BJ (cell line): Measurements from ENCODE around the gene PCDHA4. TPM values are rescaled to one million over a fixed set of nuclear protein-coding genes. Genes with fewer than 3 reads are reported as not detected.

Experiments used
- CTCF ChIA-PET: fragments of 350-600 bp; formaldehyde crosslinking; extraction: SDS; loops from one replicate; lab custom pipeline; 2021; ENCODE audit warnings: antibody characterized with exemption, inconsistent platforms; lab: Yijun Ruan, JAX
- POLR2A ChIA-PET: fragments of 300-600 bp; sonication (Branson Sonifier 250); formaldehyde crosslinking; extraction: SDS; loops from one replicate; lab custom pipeline; 2021; ENCODE audit warnings: antibody characterized with exemption; lab: Charles Lee
- DNase-seq: peaks from one replicate; pipeline ENCODE4 v3.0.0-alpha.2; 2011; ENCODE audit warnings: low read depth
- H3K27me3 ChIP-seq: 2 replicates; pipeline ENCODE4 v1.6.0; 2011; ENCODE audit warnings: low read length; ENCODE audit not compliant: control insufficient read depth, insufficient read depth
- H3K36me3 ChIP-seq: 2 replicates; pipeline ENCODE4 v1.5.1; 2011; ENCODE audit warnings: low read length; ENCODE audit not compliant: control insufficient read depth, insufficient read depth
- H3K4me3 ChIP-seq: 2 replicates; pipeline ENCODE4 v1.5.1; 2011; ENCODE audit warnings: low read depth, mild to moderate bottlenecking, control low read depth, low read length
- polyA plus RNA-seq: library from polyadenylated mRNA; depleted of rRNA; stranded (reverse); fragments of >200 nt; gene quantifications from 2 replicates; pipeline ENCODE4 v1.2.3, GENCODE V29; 2011; rRNA removed
- TF ChIP-seq, protein P1 (sequence below): IDR thresholded peaks from 2 replicates; pipeline ENCODE4 v1.5.1; 2011; ENCODE audit warnings: low read depth, mild to moderate bottlenecking, control low read depth, inconsistent platforms, low read length, moderate library complexity; ENCODE audit not compliant: insufficient read depth

PCDHA4 gene
- polyA plus RNA-seq, 1 experiment, result 0.25 TPM

DNA sequence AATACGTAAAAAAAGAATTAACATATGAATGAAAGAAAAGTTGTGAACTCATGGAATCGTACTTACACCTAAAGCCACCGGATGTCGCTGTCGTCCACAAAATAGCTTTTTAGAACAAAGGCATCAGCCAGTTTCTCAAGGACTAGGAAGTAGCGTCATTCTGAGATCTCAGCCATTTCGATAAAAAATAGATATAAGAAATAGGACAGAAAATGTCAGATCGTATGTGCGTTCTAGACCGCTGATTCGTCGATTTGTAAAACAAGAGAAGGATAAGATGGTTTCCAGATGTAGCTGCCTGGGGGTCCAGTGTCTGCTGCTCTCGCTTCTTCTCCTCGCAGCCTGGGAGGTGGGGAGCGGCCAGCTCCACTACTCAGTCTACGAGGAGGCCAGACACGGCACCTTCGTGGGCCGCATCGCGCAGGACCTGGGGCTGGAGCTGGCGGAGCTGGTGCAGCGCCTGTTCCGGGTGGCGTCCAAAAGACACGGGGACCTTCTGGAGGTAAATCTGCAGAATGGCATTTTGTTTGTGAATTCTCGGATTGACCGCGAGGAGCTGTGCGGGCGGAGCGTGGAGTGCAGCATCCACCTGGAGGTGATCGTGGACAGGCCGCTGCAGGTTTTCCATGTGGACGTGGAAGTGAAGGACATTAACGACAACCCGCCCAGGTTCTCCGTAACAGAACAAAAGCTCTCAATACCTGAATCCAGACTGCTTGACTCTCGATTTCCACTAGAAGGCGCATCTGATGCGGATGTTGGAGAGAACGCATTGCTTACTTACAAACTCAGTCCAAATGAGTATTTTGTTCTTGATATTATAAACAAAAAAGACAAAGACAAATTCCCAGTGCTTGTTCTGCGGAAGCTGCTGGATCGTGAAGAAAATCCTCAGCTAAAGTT lies 49.2 kb downstream of the PCDHA4 start, which contains the start of gene PCDHA10:
Gene PCDHA10 (plus strand): TSS at position 126 of the 903 bp plus-strand sequence. CDS start 152 bp downstream, at position 278.
- CTCF ChIA-PET, result interaction anchor here (0.6 to 0.9 kb wide), 2 partner anchors 14 to 1676 kb away, joined by 3 read pairs; no protein-coding TSS in a partner anchor
- no peak within 1 kb of the TSS for H3K4me3 ChIP-seq
- H3K27me3 ChIP-seq, result no peaks in the 10 kb centered on the region
- POLR2A ChIA-PET, result no interaction called here
- H3K36me3 ChIP-seq, result no peaks in the 10 kb centered on the region
- no peak for DNase-seq
- TF ChIP-seq, protein P1, sequence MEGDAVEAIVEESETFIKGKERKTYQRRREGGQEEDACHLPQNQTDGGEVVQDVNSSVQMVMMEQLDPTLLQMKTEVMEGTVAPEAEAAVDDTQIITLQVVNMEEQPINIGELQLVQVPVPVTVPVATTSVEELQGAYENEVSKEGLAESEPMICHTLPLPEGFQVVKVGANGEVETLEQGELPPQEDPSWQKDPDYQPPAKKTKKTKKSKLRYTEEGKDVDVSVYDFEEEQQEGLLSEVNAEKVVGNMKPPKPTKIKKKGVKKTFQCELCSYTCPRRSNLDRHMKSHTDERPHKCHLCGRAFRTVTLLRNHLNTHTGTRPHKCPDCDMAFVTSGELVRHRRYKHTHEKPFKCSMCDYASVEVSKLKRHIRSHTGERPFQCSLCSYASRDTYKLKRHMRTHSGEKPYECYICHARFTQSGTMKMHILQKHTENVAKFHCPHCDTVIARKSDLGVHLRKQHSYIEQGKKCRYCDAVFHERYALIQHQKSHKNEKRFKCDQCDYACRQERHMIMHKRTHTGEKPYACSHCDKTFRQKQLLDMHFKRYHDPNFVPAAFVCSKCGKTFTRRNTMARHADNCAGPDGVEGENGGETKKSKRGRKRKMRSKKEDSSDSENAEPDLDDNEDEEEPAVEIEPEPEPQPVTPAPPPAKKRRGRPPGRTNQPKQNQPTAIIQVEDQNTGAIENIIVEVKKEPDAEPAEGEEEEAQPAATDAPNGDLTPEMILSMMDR, result no peak

GRCh38 chr5:140857177-140857986 lies 50.5 kb downstream of the PCDHA4 start:
- Histone ChIP-seq H3K36me3 (no peaks in the 10 kb centered on the region), H3K27me3 (no peaks in the 10 kb centered on the region), H3K4me3 (no peak overlapping the region)
- TF ChIP-seq, protein P1, result no peak
- POLR2A ChIA-PET, result no interaction called here
- CTCF ChIA-PET, result no interaction called here
- DNase-seq, result no peak

DNA sequence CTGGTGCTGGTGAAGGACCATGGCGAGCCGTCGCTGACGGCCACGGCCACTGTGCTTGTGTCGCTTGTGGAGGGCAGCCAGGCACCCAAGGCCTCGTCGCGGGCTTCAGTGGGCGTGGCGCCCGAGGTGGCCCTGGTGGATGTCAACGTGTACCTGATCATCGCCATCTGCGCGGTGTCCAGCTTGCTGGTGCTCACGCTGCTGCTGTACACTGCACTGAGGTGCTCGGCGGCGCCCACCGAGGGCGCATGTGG lies 51.0 kb downstream of the PCDHA4 start:
- POLR2A ChIA-PET, result no interaction called here
- no peaks in the 10 kb centered on the region for H3K36me3 ChIP-seq
- DNase-seq, result no peak
- CTCF ChIA-PET, result no interaction called here
- H3K27me3 ChIP-seq, result no peaks in the 10 kb centered on the region
- TF ChIP-seq, protein P1, result no peak
- no peak overlapping the region for H3K4me3 ChIP-seq

DNA sequence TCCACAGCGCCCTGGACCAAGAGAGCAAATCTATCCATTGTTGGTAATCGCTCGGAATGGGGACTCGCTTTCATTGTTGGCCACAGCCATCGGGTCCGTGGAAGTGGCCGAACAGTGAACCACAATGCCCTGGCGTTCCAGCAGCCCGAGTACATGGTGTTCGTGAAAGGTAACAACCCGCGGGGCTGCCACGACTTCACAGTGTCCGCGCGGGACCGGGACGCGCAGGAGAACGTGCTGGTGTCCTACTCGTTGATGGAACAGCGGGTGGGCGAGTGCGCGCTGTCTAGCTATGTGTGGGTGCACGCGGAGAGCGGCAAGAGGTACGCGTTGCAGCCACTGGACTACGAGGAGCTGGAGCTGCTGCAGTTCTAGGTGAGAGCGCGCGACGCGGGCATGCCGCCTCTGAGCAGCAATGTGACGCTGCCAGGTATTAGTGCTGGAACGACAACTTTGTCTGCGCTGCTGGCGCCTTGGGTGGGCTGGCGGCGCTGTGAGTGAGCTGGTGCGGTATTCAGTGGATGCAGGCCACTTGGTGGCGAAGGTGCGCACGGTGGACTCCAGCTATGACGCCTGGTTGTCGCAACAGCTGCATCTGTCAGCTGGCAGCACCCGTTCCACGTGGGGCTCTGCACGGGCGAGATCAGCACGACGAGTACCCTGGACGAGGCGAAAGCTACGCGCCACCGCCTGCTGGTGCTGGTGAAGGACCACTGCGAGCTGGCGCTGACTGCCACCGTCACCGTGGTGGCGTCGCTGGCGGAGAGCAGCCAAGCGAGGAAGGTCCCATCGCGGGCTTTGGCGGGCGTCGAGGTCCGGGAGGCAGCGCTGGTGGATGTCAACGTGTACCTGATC lies 55.8 kb downstream of the PCDHA4 start:
- POLR2A ChIA-PET, result no interaction called here
- CTCF ChIA-PET, result no interaction called here
- H3K4me3 ChIP-seq, result no peak overlapping the region
- TF ChIP-seq, protein P1, result no peak
- DNase-seq, result no peak
- no peaks in the 10 kb centered on the region for H3K36me3 ChIP-seq
- H3K27me3 ChIP-seq, result no peaks in the 10 kb centered on the region

Other genes with a start within 250 kb of the PCDHA4 start
- 46.2 and 51.1 TPM in 2 replicates for gene SRA1, start 249.6 kb upstream of the PCDHA4 start, polyA plus RNA-seq
- gene APBB3, start 242.5 kb upstream of the PCDHA4 start, polyA plus RNA-seq, result 15.2 and 24.3 TPM in 2 replicates
- 70.2 and 101 TPM in 2 replicates for gene SLC35A4, start 242.2 kb upstream of the PCDHA4 start, polyA plus RNA-seq
- gene CD14, start 173.9 kb upstream of the PCDHA4 start, polyA plus RNA-seq, result 0.69 and 1.9 TPM in 2 replicates
- 4.8 and 7.5 TPM in 2 replicates for gene TMCO6, start 167.6 kb upstream of the PCDHA4 start, polyA plus RNA-seq
- 96.8 and 102 TPM in 2 replicates for gene NDUFA2, start 159.4 kb upstream of the PCDHA4 start, polyA plus RNA-seq
- 71.8 and 105 TPM in 2 replicates for gene IK, start 159.2 kb upstream of the PCDHA4 start, polyA plus RNA-seq
- gene WDR55, start 142.2 kb upstream of the PCDHA4 start, polyA plus RNA-seq, result 12.7 and 17.9 TPM in 2 replicates
- gene DND1, start 133.5 kb upstream of the PCDHA4 start, polyA plus RNA-seq, result 0.21 and 0.36 TPM in 2 replicates
- gene HARS1, start 115.7 kb upstream of the PCDHA4 start, polyA plus RNA-seq, result 76.3 and 80.6 TPM in 2 replicates
- gene HARS2, start 115.6 kb upstream of the PCDHA4 start, polyA plus RNA-seq, result 22.3 and 30.7 TPM in 2 replicates
- 23.4 and 49.5 TPM in 2 replicates for gene ZMAT2, start 106.6 kb upstream of the PCDHA4 start, polyA plus RNA-seq
- 0.04 and 0.12 TPM in 2 replicates for gene PCDHA1, start 20.9 kb upstream of the PCDHA4 start, polyA plus RNA-seq
- gene PCDHA2, start 12.2 kb upstream of the PCDHA4 start, polyA plus RNA-seq, result 0.02 TPM in 1 of 2 replicates, not detected in the other
- 0.16 and 0.21 TPM in 2 replicates for gene PCDHA3, start 6.0 kb upstream of the PCDHA4 start, polyA plus RNA-seq
- not detected in 2 replicates for gene PCDHA5, start 14.5 kb downstream of the PCDHA4 start, polyA plus RNA-seq
- 0.02 and 0.09 TPM in 2 replicates for gene PCDHA6, start 20.9 kb downstream of the PCDHA4 start, polyA plus RNA-seq
- gene PCDHA7, start 27.2 kb downstream of the PCDHA4 start, polyA plus RNA-seq, result 0.44 TPM in 2 replicates
- gene PCDHA8, start 34.1 kb downstream of the PCDHA4 start, polyA plus RNA-seq, result 0.01 and 0.02 TPM in 2 replicates
- 0.01 and 0.06 TPM in 2 replicates for gene PCDHA9, start 41.3 kb downstream of the PCDHA4 start, polyA plus RNA-seq
- gene PCDHA10, start 48.8 kb downstream of the PCDHA4 start, polyA plus RNA-seq, result 0.02 TPM in 2 replicates
- not detected in 2 replicates for gene PCDHA11, start 61.9 kb downstream of the PCDHA4 start, polyA plus RNA-seq
- not detected in 2 replicates for gene PCDHA12, start 68.2 kb downstream of the PCDHA4 start, polyA plus RNA-seq
- gene PCDHA13, start 75.1 kb downstream of the PCDHA4 start, polyA plus RNA-seq, result not detected in 2 replicates
- 0.02 TPM in 1 of 2 replicates, not detected in the other for gene PCDHAC1, start 119.2 kb downstream of the PCDHA4 start, polyA plus RNA-seq
- 0.06 TPM in 1 of 2 replicates, not detected in the other for gene PCDHAC2, start 159.4 kb downstream of the PCDHA4 start, polyA plus RNA-seq
- gene PCDHB1, start 244.3 kb downstream of the PCDHA4 start, polyA plus RNA-seq, result not detected in 2 replicates